ENCODE results near the gene UTP14A. TPM values are rescaled to one million over a fixed set of nuclear protein-coding genes. Genes with fewer than 3 reads are reported as not detected.

Gene UTP14A
- total and polyA plus RNA-seq, 7 donors = 5.5 to 18.2 (median 15.0) TPM

DNA sequence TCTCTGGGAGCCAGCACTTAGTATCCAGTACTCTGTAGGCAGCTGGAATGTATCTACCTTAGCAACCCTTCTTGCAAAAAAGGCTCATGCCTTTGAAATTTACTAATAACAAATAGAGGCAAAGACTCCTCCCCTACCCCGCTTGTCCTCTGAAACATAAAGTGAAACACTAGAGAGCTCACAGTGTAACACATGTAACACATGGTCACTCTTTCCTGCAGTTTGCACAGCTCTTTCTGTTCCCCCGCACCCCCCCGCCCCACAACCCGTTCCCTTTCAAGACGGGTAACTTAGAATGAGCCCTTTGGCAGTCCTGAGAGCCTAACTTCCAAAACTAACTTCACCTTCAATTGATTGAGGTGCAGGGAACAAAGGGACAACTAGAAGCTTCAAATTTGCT, 70.5 kb downstream of the UTP14A start:
- H3K4me3 ChIP-seq = no peak overlapping the region
- WGBS, 2 donors = 68 to 87% methylated on average over 5 of the region's 5 CpGs
- no peak for TF ChIP-seq EP300 (IDR thresholded peaks at IDR 0.05)
- DNase-seq = no peak
- no peaks in the 10 kb centered on the region for H3K9me3 ChIP-seq
- intact Hi-C loops (cut with DNase I) = no loop called here
- no peak overlapping the region for H3K27ac ChIP-seq
- H3K36me3 ChIP-seq = no peaks in the 10 kb centered on the region
- no peaks in the 10 kb centered on the region for H3K27me3 ChIP-seq
- H3K4me1 ChIP-seq = no peaks in the 10 kb centered on the region

Other genes with a start within 250 kb of the UTP14A start
- gene XPNPEP2, start 167.2 kb upstream of the UTP14A start, total RNA-seq = 10 to 100 TPM in 1 of 4 donors, 1 to 10 TPM in 3; 2.6 to 11.1 (median 4.7) TPM
- gene XPNPEP2, start 167.2 kb upstream of the UTP14A start, polyA plus RNA-seq = 1 to 10 TPM; 1.8 to 3.3 (median 2.5) TPM
- gene SASH3, start 126.2 kb upstream of the UTP14A start, total RNA-seq = 1 to 10 TPM; 1.7 to 8.7 (median 5.9) TPM
- gene SASH3, start 126.2 kb upstream of the UTP14A start, polyA plus RNA-seq = 10 to 100 TPM in 2 of 3 donors, 1 to 10 TPM in 1; 6.2 to 48.3 (median 13.2) TPM
- 10 to 100 TPM in 3 of 4 donors, 1 to 10 TPM in 1; 9.3 to 18.1 (median 13.4) TPM for gene ZDHHC9, start 62.3 kb upstream of the UTP14A start, total RNA-seq
- gene ZDHHC9, start 62.3 kb upstream of the UTP14A start, polyA plus RNA-seq = 10 to 100 TPM in 1 of 3 donors, 1 to 10 TPM in 2; 6.6 to 18.0 (median 6.7) TPM
- gene BCORL1, start 76.5 kb downstream of the UTP14A start, total RNA-seq = 1 to 10 TPM; 2.2 to 5.8 (median 4.2) TPM
- 1 to 10 TPM; 1.2 to 5.0 (median 1.6) TPM for gene BCORL1, start 76.5 kb downstream of the UTP14A start, polyA plus RNA-seq
- 1 to 10 TPM; 4.6 to 7.8 (median 5.2) TPM for gene ELF4, start 204.3 kb downstream of the UTP14A start, total RNA-seq
- gene ELF4, start 204.3 kb downstream of the UTP14A start, polyA plus RNA-seq = 10 to 100 TPM; 19.2 to 25.9 (median 22.2) TPM